ENCODE results near the gene ATP9A. TPM values are rescaled to one million over a fixed set of nuclear protein-coding genes. Genes with fewer than 3 reads are reported as not detected.
"Not testable (repeated sequence)": the region's sequence is repeated elsewhere in the genome, so short reads cannot be mapped to it uniquely, and the experiment has no call there.

The ATP9A gene
- total RNA-seq, 6 experiments from 2014 or later, result 21.4 to 34.0 (median 22.8) TPM

GRCh38 chr20:51772236-51772635 is 4.0 kb upstream of the ATP9A start:
- no peak overlapping the region for H3K4me3 Mint-ChIP-seq
- H3K27ac Mint-ChIP-seq, result no peak overlapping the region
- H3K36me3 Mint-ChIP-seq (ENCODE audit: low read depth), result no peaks in the 10 kb centered on the region
- H3K27me3 Mint-ChIP-seq (ENCODE audit: insufficient read depth), result peaks cover 6% of the 10 kb centered on the region
- H3K9me3 Mint-ChIP-seq, result no peaks in the 10 kb centered on the region
- no peak for DNase-seq
- TF ChIP-seq, protein P1, sequence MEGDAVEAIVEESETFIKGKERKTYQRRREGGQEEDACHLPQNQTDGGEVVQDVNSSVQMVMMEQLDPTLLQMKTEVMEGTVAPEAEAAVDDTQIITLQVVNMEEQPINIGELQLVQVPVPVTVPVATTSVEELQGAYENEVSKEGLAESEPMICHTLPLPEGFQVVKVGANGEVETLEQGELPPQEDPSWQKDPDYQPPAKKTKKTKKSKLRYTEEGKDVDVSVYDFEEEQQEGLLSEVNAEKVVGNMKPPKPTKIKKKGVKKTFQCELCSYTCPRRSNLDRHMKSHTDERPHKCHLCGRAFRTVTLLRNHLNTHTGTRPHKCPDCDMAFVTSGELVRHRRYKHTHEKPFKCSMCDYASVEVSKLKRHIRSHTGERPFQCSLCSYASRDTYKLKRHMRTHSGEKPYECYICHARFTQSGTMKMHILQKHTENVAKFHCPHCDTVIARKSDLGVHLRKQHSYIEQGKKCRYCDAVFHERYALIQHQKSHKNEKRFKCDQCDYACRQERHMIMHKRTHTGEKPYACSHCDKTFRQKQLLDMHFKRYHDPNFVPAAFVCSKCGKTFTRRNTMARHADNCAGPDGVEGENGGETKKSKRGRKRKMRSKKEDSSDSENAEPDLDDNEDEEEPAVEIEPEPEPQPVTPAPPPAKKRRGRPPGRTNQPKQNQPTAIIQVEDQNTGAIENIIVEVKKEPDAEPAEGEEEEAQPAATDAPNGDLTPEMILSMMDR (IDR thresholded peaks at IDR 0.05), result no peak
- H3K4me1 Mint-ChIP-seq (ENCODE audit: low read depth), result peaks cover 19% of the 10 kb centered on the region

- H3K4me1 Mint-ChIP-seq (ENCODE audit: low read depth), result peaks cover 24% of the 10 kb centered on the region
- TF ChIP-seq, protein P1 (IDR thresholded peaks at IDR 0.05), result no peak
- no peaks in the 10 kb centered on the region for H3K36me3 Mint-ChIP-seq (ENCODE audit: low read depth)
- H3K9me3 Mint-ChIP-seq, result no peaks in the 10 kb centered on the region
- peak overlapping the region; percentile 44; the same call in 1 of the 2 replicates for H3K27ac Mint-ChIP-seq
- no peak overlapping the region; the same call in 1 of the 2 replicates for H3K4me3 Mint-ChIP-seq
- peak; percentile 45 for DNase-seq
- peaks cover 2% of the 10 kb centered on the region; the same call in 1 of the 2 replicates for H3K27me3 Mint-ChIP-seq (ENCODE audit: insufficient read depth)
Measured at GRCh38 chr20:51769976-51770615, 1.9 kb upstream of the ATP9A start.

DNA sequence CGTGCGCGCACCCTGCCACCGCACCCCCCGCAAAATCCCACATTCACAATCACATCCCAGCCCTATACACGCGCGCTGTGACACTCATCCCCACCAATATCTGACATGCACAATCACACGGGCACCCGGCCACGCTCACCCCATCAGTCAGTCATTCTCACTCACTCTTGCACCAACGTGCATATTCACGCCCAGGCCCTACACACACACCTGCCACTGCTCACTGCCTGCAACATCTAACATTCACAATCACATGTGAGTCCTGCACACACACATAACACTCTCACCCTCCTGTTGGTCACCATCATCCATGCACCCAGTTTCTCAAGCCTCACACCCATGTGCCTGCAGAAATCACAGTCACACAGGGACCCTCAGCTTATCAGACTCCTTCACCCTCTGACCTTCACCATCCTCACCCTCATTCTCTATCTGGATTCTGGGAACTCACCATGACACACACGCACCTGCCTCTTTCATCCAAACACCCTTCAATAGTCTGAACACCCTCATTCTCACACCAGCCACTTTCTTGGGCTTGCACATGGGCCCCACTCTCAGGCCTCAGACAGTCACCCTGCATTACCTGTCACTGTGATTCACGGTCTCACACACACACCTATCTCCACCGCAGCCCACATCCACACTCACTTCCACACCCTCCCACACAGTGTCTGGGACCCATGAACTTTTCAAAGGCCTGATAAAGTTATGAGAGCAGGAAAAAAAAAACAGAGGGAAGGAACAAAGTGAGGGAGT is 748 bp upstream of the ATP9A start:
- Mint-ChIP-seq H3K27me3 (ENCODE audit: insufficient read depth) (peaks cover 2% of the 10 kb centered on the region; the same call in 1 of the 2 replicates), H3K27ac (peak overlapping the region; percentile 58), H3K4me1 (ENCODE audit: low read depth) (peaks cover 24% of the 10 kb centered on the region), H3K4me3 (peak overlapping the region; percentile 85), H3K9me3 (no peaks in the 10 kb centered on the region), H3K36me3 (ENCODE audit: low read depth) (no peaks in the 10 kb centered on the region)
- TF ChIP-seq, protein P1 (IDR thresholded peaks at IDR 0.05), result no peak
- no peak for DNase-seq

GRCh38 chr20:51766994-51767866 is 960 bp downstream of the ATP9A start:
- H3K27ac Mint-ChIP-seq, result no peak overlapping the region
- H3K27me3 Mint-ChIP-seq (ENCODE audit: insufficient read depth), result no peaks in the 10 kb centered on the region
- H3K9me3 Mint-ChIP-seq, result no peaks in the 10 kb centered on the region
- no peaks in the 10 kb centered on the region for H3K36me3 Mint-ChIP-seq (ENCODE audit: low read depth)
- DNase-seq, result no peak
- TF ChIP-seq, protein P1 (IDR thresholded peaks at IDR 0.05), result peak; percentile 64
- H3K4me3 Mint-ChIP-seq, result peak overlapping the region; percentile 86
- H3K4me1 Mint-ChIP-seq (ENCODE audit: low read depth), result peaks cover 24% of the 10 kb centered on the region

GRCh38 chr20:51765381-51765780 is 2.8 kb downstream of the ATP9A start:
- H3K4me3 Mint-ChIP-seq; H3K27me3 Mint-ChIP-seq (ENCODE audit: insufficient read depth); H3K27ac Mint-ChIP-seq; DNase-seq; H3K36me3 Mint-ChIP-seq (ENCODE audit: low read depth); H3K9me3 Mint-ChIP-seq: not testable (repeated sequence)
- H3K4me1 Mint-ChIP-seq (ENCODE audit: low read depth), result peaks cover 33% of the 10 kb centered on the region

All from HFFc6 (cell line).